Measurements from ENCODE around the gene TRMT10C. TPM values are rescaled to one million over a fixed set of nuclear protein-coding genes. Genes with fewer than 3 reads are reported as not detected.

Gene TRMT10C
- total RNA-seq, 1 donor from 2014 or later, result 30.3 TPM

GRCh38 chr3:101530686-101531047, 31.0 kb upstream of the TRMT10C start:
- Histone ChIP-seq H3K27me3 (ENCODE audit: low read depth) (no peaks in the 10 kb centered on the region), H3K4me3 (no peak overlapping the region), H3K4me1 (no peaks in the 10 kb centered on the region), H3K27ac (replicated peaks) (no peak overlapping the region), H3K36me3 (no peaks in the 10 kb centered on the region), H3K9me3 (replicated peaks) (peaks cover 5% of the 10 kb centered on the region)
- no peak for DNase-seq
- no peak for TF ChIP-seq CTCF (IDR thresholded peaks at IDR 0.05; ENCODE audit: borderline replicate concordance)
- intact Hi-C loops (cut with micrococcal nuclease), result no loop called here

- no peak overlapping the region for H3K27ac ChIP-seq (replicated peaks)
- H3K27me3 ChIP-seq (ENCODE audit: low read depth), result no peaks in the 10 kb centered on the region
- TF ChIP-seq CTCF (IDR thresholded peaks at IDR 0.05; ENCODE audit: borderline replicate concordance), result no peak
- H3K4me1 ChIP-seq, result no peaks in the 10 kb centered on the region
- DNase-seq, result no peak
- no peaks in the 10 kb centered on the region for H3K36me3 ChIP-seq
- H3K4me3 ChIP-seq, result no peak overlapping the region
- intact Hi-C loops (cut with micrococcal nuclease), result no loop called here
- no peaks in the 10 kb centered on the region for H3K9me3 ChIP-seq (replicated peaks)
Observed at GRCh38 chr3:101531473-101532086, 30.1 kb upstream of the TRMT10C start.

GRCh38 chr3:101532783-101533602, 28.7 kb upstream of the TRMT10C start:
- no peaks in the 10 kb centered on the region for H3K27me3 ChIP-seq (ENCODE audit: low read depth)
- no peaks in the 10 kb centered on the region for H3K4me1 ChIP-seq
- no peak for TF ChIP-seq CTCF (IDR thresholded peaks at IDR 0.05; ENCODE audit: borderline replicate concordance)
- no peaks in the 10 kb centered on the region for H3K9me3 ChIP-seq (replicated peaks)
- no peak overlapping the region for H3K4me3 ChIP-seq
- intact Hi-C loops (cut with micrococcal nuclease), result no loop called here
- DNase-seq, result no peak
- no peaks in the 10 kb centered on the region for H3K36me3 ChIP-seq
- no peak overlapping the region for H3K27ac ChIP-seq (replicated peaks)

GRCh38 chr3:101533603-101533968, 28.1 kb upstream of the TRMT10C start:
- H3K36me3 ChIP-seq, result no peaks in the 10 kb centered on the region
- no peaks in the 10 kb centered on the region for H3K27me3 ChIP-seq (ENCODE audit: low read depth)
- DNase-seq, result no peak
- H3K4me1 ChIP-seq, result no peaks in the 10 kb centered on the region
- no peak overlapping the region for H3K27ac ChIP-seq (replicated peaks)
- no peak overlapping the region for H3K4me3 ChIP-seq
- intact Hi-C loops (cut with micrococcal nuclease), result no loop called here
- no peak for TF ChIP-seq CTCF (IDR thresholded peaks at IDR 0.05; ENCODE audit: borderline replicate concordance)
- no peaks in the 10 kb centered on the region for H3K9me3 ChIP-seq (replicated peaks)

GRCh38 chr3:101535221-101535620, 26.4 kb upstream of the TRMT10C start:
- no peaks in the 10 kb centered on the region for H3K9me3 ChIP-seq (replicated peaks)
- H3K4me3 ChIP-seq, result no peak overlapping the region
- intact Hi-C loops (cut with micrococcal nuclease), result no loop called here
- no peak for TF ChIP-seq CTCF (IDR thresholded peaks at IDR 0.05; ENCODE audit: borderline replicate concordance)
- H3K4me1 ChIP-seq, result no peaks in the 10 kb centered on the region
- no peak overlapping the region for H3K27ac ChIP-seq (replicated peaks)
- DNase-seq, result no peak
- no peaks in the 10 kb centered on the region for H3K27me3 ChIP-seq (ENCODE audit: low read depth)
- no peaks in the 10 kb centered on the region for H3K36me3 ChIP-seq

Data from left ventricle myocardium inferior (tissue), 1 donor.